Chondrocyte (in vitro differentiated cells): ENCODE measurements around the gene CSF3R. TPM values are rescaled to one million over a fixed set of nuclear protein-coding genes. Genes with fewer than 3 reads are reported as not detected.
"Not testable (repeated sequence)": the region's sequence is repeated elsewhere in the genome, so short reads cannot be mapped to it uniquely, and the experiment has no call there.

Source experiments
- DNase-seq: peaks from one replicate; pipeline ENCODE4 v3.0.0; 2021; ENCODE audit warnings: mixed read lengths, low spot score
- H3K27ac Mint-ChIP-seq: one replicate; pipeline ENCODE4 v1.8.0; 2021; ENCODE audit warnings: mild to moderate bottlenecking, moderate library complexity, mixed read lengths; ENCODE audit not compliant: unreplicated experiment
- H3K27me3 Mint-ChIP-seq: 2 replicates; pipeline ENCODE4 v1.8.0; 2021; ENCODE audit warnings: low read depth, mixed read lengths
- H3K36me3 Mint-ChIP-seq: 2 replicates; pipeline ENCODE4 v1.8.0; 2021; ENCODE audit warnings: low read depth, mixed read lengths
- H3K4me1 Mint-ChIP-seq: 2 replicates; pipeline ENCODE4 v1.8.0; 2021; ENCODE audit warnings: low read depth, mild to moderate bottlenecking, mixed read lengths
- H3K4me3 Mint-ChIP-seq: one replicate; pipeline ENCODE4 v1.8.0; 2021; ENCODE audit warnings: mild to moderate bottlenecking, moderate library complexity, mixed read lengths; ENCODE audit not compliant: unreplicated experiment
- H3K9me3 Mint-ChIP-seq: 2 replicates; pipeline ENCODE4 v1.8.0; 2021; ENCODE audit warnings: low read depth, mixed read lengths
- total RNA-seq: library from RNA; stranded (reverse); gene quantifications from 3 replicates; pipeline ENCODE4 v1.2.1, GENCODE V29; 2021
- TF ChIP-seq, protein P1 (sequence below): fragments of 200-600 bp; sonication (generic); IDR thresholded peaks from 2 replicates; pipeline ENCODE4 v1.5.0; 2021; ENCODE audit warnings: antibody characterized with exemption, mild to moderate bottlenecking, moderate library complexity

Gene CSF3R
- total RNA-seq, 1 donor from 2014 or later = not detected

DNA sequence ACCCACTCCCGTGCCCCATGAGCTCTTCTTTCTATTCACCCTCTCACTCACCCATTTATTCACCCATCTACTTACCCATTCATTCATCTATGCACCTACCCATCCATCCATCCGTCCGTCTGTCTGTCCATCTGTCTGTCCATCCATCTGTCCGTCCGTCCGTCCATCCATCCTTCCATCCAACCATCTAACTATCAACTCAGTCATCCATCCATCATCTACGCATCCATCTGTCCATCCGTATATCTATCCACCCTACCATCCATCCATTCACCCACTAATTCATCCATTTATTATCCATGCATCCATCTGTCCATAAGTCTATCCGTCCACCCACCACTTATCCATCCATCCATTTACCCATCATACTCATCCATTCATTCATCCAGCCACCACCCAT, 10.8 kb upstream of the CSF3R start:
- TF ChIP-seq, protein P1, sequence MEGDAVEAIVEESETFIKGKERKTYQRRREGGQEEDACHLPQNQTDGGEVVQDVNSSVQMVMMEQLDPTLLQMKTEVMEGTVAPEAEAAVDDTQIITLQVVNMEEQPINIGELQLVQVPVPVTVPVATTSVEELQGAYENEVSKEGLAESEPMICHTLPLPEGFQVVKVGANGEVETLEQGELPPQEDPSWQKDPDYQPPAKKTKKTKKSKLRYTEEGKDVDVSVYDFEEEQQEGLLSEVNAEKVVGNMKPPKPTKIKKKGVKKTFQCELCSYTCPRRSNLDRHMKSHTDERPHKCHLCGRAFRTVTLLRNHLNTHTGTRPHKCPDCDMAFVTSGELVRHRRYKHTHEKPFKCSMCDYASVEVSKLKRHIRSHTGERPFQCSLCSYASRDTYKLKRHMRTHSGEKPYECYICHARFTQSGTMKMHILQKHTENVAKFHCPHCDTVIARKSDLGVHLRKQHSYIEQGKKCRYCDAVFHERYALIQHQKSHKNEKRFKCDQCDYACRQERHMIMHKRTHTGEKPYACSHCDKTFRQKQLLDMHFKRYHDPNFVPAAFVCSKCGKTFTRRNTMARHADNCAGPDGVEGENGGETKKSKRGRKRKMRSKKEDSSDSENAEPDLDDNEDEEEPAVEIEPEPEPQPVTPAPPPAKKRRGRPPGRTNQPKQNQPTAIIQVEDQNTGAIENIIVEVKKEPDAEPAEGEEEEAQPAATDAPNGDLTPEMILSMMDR = no peak
- no peak for DNase-seq
- H3K27ac Mint-ChIP-seq = no peak overlapping the region
- no peak overlapping the region for H3K4me3 Mint-ChIP-seq
- H3K9me3 Mint-ChIP-seq = no peaks in the 10 kb centered on the region
- peaks cover 44% of the 10 kb centered on the region for H3K27me3 Mint-ChIP-seq
- no peaks in the 10 kb centered on the region for H3K4me1 Mint-ChIP-seq
- no peaks in the 10 kb centered on the region for H3K36me3 Mint-ChIP-seq

DNA sequence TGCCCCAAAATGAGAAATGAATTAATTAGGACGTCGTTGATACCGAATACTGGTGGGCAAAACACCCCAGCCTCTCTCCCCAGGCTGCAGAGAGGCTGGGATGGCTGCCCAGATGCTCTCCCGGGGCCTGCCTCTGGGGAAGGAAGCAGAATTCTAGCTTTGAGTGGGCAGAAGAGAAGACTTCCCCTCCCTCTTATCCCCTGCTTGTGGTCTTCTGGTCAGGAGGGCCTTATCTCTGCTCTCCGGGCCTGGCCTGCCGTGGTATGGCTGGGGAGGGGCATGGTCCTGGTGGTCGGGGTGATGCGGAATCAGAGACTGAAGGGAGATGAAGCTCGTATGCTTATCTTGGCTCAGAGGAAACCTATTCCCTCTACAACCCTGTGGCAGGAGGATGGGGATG, 9.8 kb upstream of the CSF3R start:
- no peaks in the 10 kb centered on the region for H3K36me3 Mint-ChIP-seq
- no peaks in the 10 kb centered on the region for H3K9me3 Mint-ChIP-seq
- H3K4me3 Mint-ChIP-seq = no peak overlapping the region
- H3K27ac Mint-ChIP-seq = no peak overlapping the region
- no peaks in the 10 kb centered on the region for H3K4me1 Mint-ChIP-seq
- peaks cover 46% of the 10 kb centered on the region for H3K27me3 Mint-ChIP-seq
- DNase-seq = no peak
- TF ChIP-seq, protein P1 = no peak

DNA sequence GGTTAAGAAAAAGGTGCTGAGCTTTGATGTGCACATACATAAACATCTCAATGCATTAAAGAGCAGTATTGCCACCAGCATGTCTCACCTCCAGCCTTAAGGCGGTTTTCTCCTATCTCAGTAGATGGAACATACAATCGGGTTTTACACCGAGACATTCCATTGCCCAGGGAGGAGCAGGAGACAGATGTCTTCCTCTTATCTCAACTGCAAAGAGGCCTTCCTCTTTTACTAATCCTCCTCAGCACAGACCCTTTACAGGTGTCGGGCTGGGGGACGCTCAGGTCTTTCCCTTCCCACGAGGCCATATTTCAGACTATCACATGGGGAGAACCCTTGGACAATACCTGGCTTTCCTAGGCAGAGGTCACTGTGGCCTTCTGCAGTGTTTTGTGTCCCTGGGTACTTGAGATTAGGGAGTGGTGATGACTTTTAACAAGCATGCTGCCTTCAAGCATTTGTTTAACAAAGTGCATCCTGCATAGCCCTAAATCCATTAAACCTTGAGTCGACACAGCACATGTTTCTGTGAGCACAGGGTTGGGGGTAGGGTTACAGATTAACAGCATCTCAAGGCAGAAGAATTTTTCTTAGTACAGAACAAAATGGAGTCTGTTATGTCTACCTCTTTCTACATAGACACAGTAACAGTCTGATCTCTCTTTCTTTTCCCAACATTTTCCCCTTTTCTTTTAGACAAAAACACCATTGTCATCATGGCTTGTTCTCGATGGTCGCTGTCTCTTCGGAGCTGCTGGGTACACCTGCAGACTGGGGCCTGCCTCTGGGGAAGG, 6.7 kb upstream of the CSF3R start:
- H3K27ac Mint-ChIP-seq, H3K36me3 Mint-ChIP-seq, H3K4me3 Mint-ChIP-seq, DNase-seq, H3K9me3 Mint-ChIP-seq, H3K4me1 Mint-ChIP-seq: not testable (repeated sequence)
- H3K27me3 Mint-ChIP-seq = peaks cover 46% of the 10 kb centered on the region

DNA sequence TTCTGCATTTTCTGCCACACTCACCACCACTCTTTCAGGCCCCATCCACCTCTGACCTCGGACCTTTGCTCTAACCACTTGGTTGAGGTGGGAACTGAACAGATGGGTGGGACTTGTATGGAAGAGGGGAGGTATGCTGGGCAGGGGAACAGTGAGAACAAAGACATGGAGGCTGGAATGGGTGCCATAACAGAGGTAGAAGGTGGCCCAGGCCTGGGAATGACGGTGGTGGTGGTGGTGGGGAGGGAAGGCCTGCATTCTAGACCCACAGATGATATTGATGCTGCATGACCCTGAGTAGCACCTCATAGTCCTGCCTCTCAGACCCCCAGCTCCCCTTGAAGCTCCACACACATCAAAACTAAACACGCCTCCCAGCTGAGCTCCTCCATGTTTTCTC, 5.2 kb upstream of the CSF3R start:
- peaks cover 43% of the 10 kb centered on the region for H3K27me3 Mint-ChIP-seq
- no peaks in the 10 kb centered on the region for H3K4me1 Mint-ChIP-seq
- DNase-seq = no peak
- H3K9me3 Mint-ChIP-seq = no peaks in the 10 kb centered on the region
- TF ChIP-seq, protein P1 = no peak
- H3K4me3 Mint-ChIP-seq = no peak overlapping the region
- H3K36me3 Mint-ChIP-seq = no peaks in the 10 kb centered on the region
- no peak overlapping the region for H3K27ac Mint-ChIP-seq

DNA sequence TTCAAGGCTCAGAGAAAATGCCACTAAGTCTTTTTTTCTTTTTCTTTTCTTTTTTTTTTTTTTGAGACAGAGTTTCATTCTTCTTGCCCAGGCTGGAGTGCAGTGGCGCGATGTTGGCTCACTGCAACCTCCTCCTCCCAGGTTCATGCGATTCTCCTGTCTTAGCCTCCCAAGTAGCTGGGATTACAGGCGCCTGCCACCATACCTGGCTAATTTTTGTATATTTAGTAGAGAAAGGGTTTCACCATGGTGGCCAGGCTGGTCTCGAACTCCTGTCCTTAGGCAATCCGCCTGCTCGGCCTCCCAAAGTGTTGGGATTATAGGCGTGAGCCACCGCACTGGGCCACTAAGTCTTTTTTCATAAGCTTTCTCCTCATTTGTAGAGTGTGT, 4.6 kb upstream of the CSF3R start:
- H3K27ac Mint-ChIP-seq, H3K4me3 Mint-ChIP-seq, H3K36me3 Mint-ChIP-seq, H3K4me1 Mint-ChIP-seq, DNase-seq, H3K9me3 Mint-ChIP-seq: not testable (repeated sequence)
- H3K27me3 Mint-ChIP-seq = peaks cover 40% of the 10 kb centered on the region

DNA sequence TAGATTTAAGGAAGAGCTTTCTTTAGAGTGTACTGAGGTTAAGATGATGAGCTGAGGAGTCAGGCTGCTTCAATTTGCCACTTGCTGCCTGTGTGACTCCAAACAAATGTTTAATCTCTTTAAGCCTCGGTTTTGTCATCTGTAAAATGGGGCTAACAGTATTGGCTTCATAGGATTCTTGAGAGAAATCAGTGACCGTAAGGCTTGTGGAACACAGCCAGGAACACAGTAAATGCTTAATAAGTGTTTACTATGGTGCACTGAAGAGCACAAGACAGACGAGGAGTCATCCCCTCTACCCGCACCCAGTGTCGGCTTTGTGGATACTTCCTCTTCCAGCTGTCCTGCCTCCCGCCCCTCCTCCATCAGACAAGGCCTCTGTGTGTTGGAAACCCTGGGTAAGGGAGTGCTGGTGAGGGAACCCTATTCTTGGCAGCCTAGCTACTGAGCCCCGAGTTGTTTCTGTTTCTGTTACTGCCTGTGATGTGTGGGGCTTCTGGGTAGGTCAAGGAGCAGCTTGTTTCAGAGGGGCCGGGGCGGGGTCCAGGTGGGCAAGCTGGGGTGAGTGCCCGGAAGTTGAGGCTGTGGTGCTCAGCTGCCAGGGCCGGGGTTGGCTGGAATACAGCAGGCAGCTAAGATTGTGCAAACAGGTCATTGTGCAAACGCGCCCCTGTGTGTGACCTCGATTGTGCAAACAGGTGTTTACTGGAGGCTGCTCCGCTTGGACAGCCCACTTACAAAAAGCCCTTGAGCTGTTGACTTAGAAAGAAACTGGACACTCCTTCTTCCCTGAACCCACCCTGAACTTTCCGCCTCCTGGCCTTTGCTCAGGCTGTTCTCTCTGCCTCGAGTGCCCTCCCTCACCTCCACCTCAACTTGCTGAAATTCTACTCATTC, 4.0 kb upstream of the CSF3R start:
- TF ChIP-seq, protein P1 = no peak
- Mint-ChIP-seq H3K9me3 (no peaks in the 10 kb centered on the region), H3K4me1 (no peaks in the 10 kb centered on the region), H3K36me3 (no peaks in the 10 kb centered on the region), H3K4me3 (no peak overlapping the region), H3K27me3 (peaks cover 41% of the 10 kb centered on the region), H3K27ac (no peak overlapping the region)
- DNase-seq = no peak
